Trophoblast cell (in vitro differentiated cells and primary cell): ENCODE measurements around the gene PLK3.
"Not testable (repeated sequence)": the region's sequence is repeated elsewhere in the genome, so short reads cannot be mapped to it uniquely, and the experiment has no call there.

Source experiments
- DNase-seq, 2 donors: peaks; one replicate each; pipeline ENCODE4 v3.0.0-alpha.2; 2016
- H2AFZ ChIP-seq: 2 replicates; pipeline ENCODE4 v1.6.1; 2013; ENCODE audit warnings: low read length, moderate library complexity, mild to moderate bottlenecking; ENCODE audit not compliant: insufficient read depth, poor library complexity
- H2AK5ac ChIP-seq: 2 replicates; pipeline ENCODE4 v1.6.1; 2013; ENCODE audit warnings: mild to moderate bottlenecking, low read length
- H2BK120ac ChIP-seq: 2 replicates; pipeline ENCODE4 v1.6.1; 2013; ENCODE audit warnings: low read length, mild to moderate bottlenecking, moderate library complexity; ENCODE audit not compliant: insufficient read depth, poor library complexity
- H2BK12ac ChIP-seq: 2 replicates; pipeline ENCODE4 v1.6.1; 2013; ENCODE audit warnings: mild to moderate bottlenecking, low read length, moderate library complexity
- H2BK5ac ChIP-seq: 2 replicates; pipeline ENCODE4 v1.6.1; 2013; ENCODE audit warnings: low read length, low read depth, moderate library complexity, mild to moderate bottlenecking; ENCODE audit not compliant: poor library complexity
- H3K14ac ChIP-seq: 2 replicates; pipeline ENCODE4 v1.6.1; 2013; ENCODE audit warnings: mild to moderate bottlenecking, low read length
- H3K18ac ChIP-seq: 2 replicates; pipeline ENCODE4 v1.6.1; 2013; ENCODE audit warnings: mild to moderate bottlenecking, low read length
- H3K23ac ChIP-seq: 2 replicates; pipeline ENCODE4 v1.6.1; 2013; ENCODE audit warnings: low read length
- H3K27ac ChIP-seq: 2 replicates; pipeline ENCODE4 v1.5.1; 2013; ENCODE audit warnings: low read depth, mild to moderate bottlenecking, inconsistent platforms, low read length, moderate library complexity
- H3K27me3 ChIP-seq: 2 replicates; pipeline ENCODE4 v1.6.1; 2013; ENCODE audit warnings: inconsistent platforms, mild to moderate bottlenecking, low read length, moderate library complexity; ENCODE audit not compliant: insufficient read depth
- H3K36me3 ChIP-seq, 2 experiments: 1 replicate in 1 of 2; 2 replicates in 1 of 2; pipeline ENCODE4 v1.6.1; 2013; ENCODE audit warnings: low read length in 2 of 2, mild to moderate bottlenecking in 2 of 2, moderate library complexity in 1 of 2; ENCODE audit not compliant: insufficient read depth in 2 of 2, control insufficient read depth in 1 of 2
- H3K4ac ChIP-seq: 2 replicates; pipeline ENCODE4 v1.6.1; 2013; ENCODE audit warnings: low read depth, mild to moderate bottlenecking, low read length, moderate library complexity
- H3K4me1 ChIP-seq, 2 experiments: 1 replicate in 1 of 2; 2 replicates in 1 of 2; pipeline ENCODE4 v1.6.1; 2013; ENCODE audit warnings: low read length in 2 of 2, mild to moderate bottlenecking in 2 of 2, moderate library complexity in 1 of 2; ENCODE audit not compliant: insufficient read depth in 2 of 2, control insufficient read depth in 1 of 2
- H3K4me2 ChIP-seq: 2 replicates; pipeline ENCODE4 v1.6.1; 2013; ENCODE audit warnings: inconsistent platforms, mild to moderate bottlenecking, low read length, moderate library complexity
- H3K4me3 ChIP-seq: 2 replicates; pipeline ENCODE4 v1.5.1; 2013; ENCODE audit warnings: mild to moderate bottlenecking, low read depth, low read length, inconsistent platforms
- H3K79me1 ChIP-seq: one replicate; pipeline ENCODE4 v1.6.1; 2013; ENCODE audit warnings: low read length
- H3K79me2 ChIP-seq: 2 replicates; pipeline ENCODE4 v1.6.1; 2013; ENCODE audit warnings: low read length, mild to moderate bottlenecking; ENCODE audit not compliant: control insufficient read depth, insufficient read depth, poor library complexity
- H3K9ac ChIP-seq: 2 replicates; pipeline ENCODE4 v1.6.1; 2013; ENCODE audit warnings: mild to moderate bottlenecking, low read length
- H3K9me3 ChIP-seq: 2 replicates; pipeline ENCODE4 v1.6.1; 2013; ENCODE audit warnings: low read depth, mild to moderate bottlenecking, control low read depth, inconsistent platforms, low read length; ENCODE audit not compliant: insufficient read depth
- H4K12ac ChIP-seq: 2 replicates; pipeline ENCODE4 v1.6.1; 2013; ENCODE audit warnings: low read depth, mild to moderate bottlenecking, low read length, moderate library complexity
- H4K8ac ChIP-seq: 2 replicates; pipeline ENCODE4 v1.6.1; 2013; ENCODE audit warnings: low read depth, mild to moderate bottlenecking, low read length, moderate library complexity
- H4K91ac ChIP-seq: one replicate; pipeline ENCODE4 v1.6.1; 2013; ENCODE audit warnings: low read depth, mild to moderate bottlenecking, low read length, moderate library complexity
- WGBS: extraction: QIAGEN DNeasy Blood & Tissue Kit; methylation state at CpG from one replicate; pipeline ENCODE4 v1.1.7; 2013; ENCODE audit warnings: missing lambda C conversion rate; ENCODE audit not compliant: insufficient read length, insufficient coverage; ENCODE audit errors: extremely low coverage; 5-methylcytosine and 5-hydroxymethylcytosine counted together

PLK3 gene

DNA sequence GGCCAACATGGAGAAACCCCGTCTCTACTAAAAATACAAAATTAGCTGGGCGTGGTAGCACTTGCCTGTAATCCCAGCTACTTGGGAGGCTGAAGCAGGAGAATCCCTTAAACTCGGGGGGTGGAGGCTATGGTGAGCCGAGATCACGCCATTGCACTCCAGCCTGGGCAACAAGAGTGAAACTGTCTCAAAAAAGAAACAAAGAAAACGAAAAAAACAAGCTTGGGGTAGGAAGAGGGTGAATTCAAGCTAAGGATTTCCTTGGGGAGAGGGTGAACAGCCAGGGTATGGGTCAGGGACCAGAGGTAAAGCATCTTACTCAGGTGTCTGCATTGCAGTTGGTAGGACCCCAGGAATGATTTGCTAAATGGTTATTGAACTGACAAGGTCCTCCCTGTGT, 33.8 kb upstream of the PLK3 start:
- H2BK120ac ChIP-seq, H3K4me2 ChIP-seq, H4K12ac ChIP-seq, H3K14ac ChIP-seq, H3K79me1 ChIP-seq, H3K27me3 ChIP-seq, H3K27ac ChIP-seq, H2AK5ac ChIP-seq, DNase-seq, H3K23ac ChIP-seq, H3K18ac ChIP-seq, H4K91ac ChIP-seq, H2BK5ac ChIP-seq, H3K4ac ChIP-seq, H3K79me2 ChIP-seq, H4K8ac ChIP-seq, H3K9ac ChIP-seq, H3K4me1 ChIP-seq, H3K4me3 ChIP-seq, H2BK12ac ChIP-seq, H2AFZ ChIP-seq, H3K9me3 ChIP-seq: not testable (repeated sequence)
- WGBS: no CpG with 5 or more reads among the region's 6 CpGs
- H3K36me3 ChIP-seq: peaks cover 40 to 53% of the 10 kb centered on the region in 2 experiments

DNA sequence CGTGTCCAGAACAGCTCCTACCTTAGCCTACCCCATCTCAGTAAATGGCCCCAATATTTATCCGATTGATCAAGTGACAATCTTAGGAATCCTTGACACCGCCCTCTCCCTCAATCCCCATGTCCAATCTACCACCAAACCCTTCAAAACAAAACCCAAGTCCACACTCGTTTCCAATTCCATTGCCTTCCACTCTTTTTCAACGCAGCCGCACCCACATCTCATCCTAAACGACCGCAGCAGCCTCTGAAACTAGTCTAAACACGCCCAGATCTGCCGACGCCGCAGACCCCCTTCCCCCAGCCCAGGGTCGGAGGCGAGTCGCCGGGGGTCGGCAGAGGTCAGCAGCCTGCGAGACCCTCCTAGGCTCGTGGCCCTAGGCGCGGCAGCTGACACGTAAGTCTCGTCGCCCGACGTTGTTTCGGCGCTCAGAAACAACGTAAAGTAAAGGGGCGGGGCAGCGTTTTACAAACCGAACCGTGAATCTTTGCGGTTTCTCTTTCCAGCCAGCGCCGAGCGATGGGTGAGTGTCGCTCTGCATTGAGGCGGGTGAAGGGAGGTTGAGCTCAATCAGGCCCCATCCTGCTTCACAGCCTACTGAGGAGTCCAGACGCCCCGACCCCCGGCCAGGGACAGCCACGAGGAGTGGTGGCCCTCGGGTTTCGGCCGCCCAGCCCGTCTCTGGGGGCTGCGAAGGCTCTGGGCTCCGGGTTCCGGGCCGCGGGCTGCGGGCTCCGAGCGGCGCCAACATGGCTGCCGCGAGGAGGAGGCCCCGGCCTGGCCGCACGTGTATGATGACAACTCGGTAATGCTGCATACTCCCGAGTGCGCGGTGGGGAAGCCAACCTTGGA, 24.9 kb upstream of the PLK3 start, which contains the start of gene RPS8:
Gene RPS8, plus strand, starts transcription at position 463 of the 852 bp plus-strand sequence. Its CDS starts 57 bp downstream, at position 520.
- H3K4me1 ChIP-seq: peaks cover 7 to 12% of the 10 kb centered on the region in 2 experiments
- peak within 1 kb of the TSS; percentile 94 for H3K14ac ChIP-seq
- no peaks in the 10 kb centered on the region for H3K27me3 ChIP-seq
- H2AK5ac ChIP-seq: peak within 1 kb of the TSS; percentile 80
- peak within 1 kb of the TSS; percentile 89 for H3K9ac ChIP-seq
- peak within 1 kb of the TSS; percentile 92 for H2AFZ ChIP-seq
- DNase-seq: peak; percentile 95 to 97
- H3K27ac ChIP-seq: peak within 1 kb of the TSS; percentile 80
- no peak within 1 kb of the TSS for H2BK12ac ChIP-seq
- peak within 1 kb of the TSS; percentile 85 for H3K4me2 ChIP-seq
- peaks cover 19% of the 10 kb centered on the region for H3K79me2 ChIP-seq
- H3K9me3 ChIP-seq: peaks cover 1% of the 10 kb centered on the region
- peak within 1 kb of the TSS; percentile 80 for H2BK120ac ChIP-seq
- peak within 1 kb of the TSS; percentile 97 for H4K12ac ChIP-seq
- peaks cover 32 to 37% of the 10 kb centered on the region in 2 experiments for H3K36me3 ChIP-seq
- peaks cover 16% of the 10 kb centered on the region for H3K79me1 ChIP-seq
- H3K18ac ChIP-seq: peak within 1 kb of the TSS; percentile 63
- H4K8ac ChIP-seq: peak within 1 kb of the TSS; percentile 96
- peak within 1 kb of the TSS; percentile 94 for H3K4me3 ChIP-seq
- H3K4ac ChIP-seq: peak within 1 kb of the TSS; percentile 93
- no peak within 1 kb of the TSS for H3K23ac ChIP-seq
- H4K91ac ChIP-seq: peak within 1 kb of the TSS; percentile 92
- H2BK5ac ChIP-seq: peak within 1 kb of the TSS; percentile 88
- WGBS: 100% methylated on average over 1 of the region's 65 CpGs

DNA sequence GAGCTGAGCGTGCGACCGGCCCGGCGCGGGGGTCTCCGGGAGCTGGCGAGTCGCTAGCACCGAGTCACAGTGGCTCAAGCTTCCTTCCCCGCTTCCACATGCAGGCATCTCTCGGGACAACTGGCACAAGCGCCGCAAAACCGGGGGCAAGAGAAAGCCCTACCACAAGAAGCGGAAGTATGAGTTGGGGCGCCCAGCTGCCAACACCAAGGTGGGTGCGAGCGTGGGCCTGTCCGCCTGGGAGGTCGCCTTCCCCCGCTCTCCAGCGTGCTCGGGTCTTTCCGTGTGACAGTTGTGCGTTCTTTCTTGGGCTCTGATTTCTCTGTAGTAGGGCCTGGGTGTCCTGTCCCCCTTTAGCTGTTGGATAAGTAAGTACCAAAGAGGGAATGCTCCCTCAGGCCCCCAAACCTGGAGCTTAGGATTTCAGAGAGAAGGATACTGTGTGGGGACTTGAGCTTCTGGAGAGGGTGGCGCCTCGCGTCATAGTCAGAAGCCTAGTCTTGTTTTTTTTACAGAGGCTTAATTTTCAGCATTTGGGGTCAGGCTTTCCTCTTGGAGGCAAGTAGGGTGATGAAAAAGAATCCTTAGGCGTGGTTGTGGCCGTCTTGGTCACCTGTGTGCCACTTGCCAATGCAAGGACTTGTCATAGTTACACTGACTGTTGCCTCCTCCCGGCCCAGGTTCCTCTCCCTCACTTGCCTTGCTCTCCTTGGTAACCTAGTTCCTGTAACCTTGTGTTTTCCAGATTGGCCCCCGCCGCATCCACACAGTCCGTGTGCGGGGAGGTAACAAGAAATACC, 24.0 kb upstream of the PLK3 start:
- peak overlapping the region; percentile 94 for H3K14ac ChIP-seq
- peak overlapping the region; percentile 10 for H2AFZ ChIP-seq

GRCh38 chr1:44776730-44777068, 23.5 kb upstream of the PLK3 start:
- Histone ChIP-seq H3K18ac (no peak overlapping the region), H3K9ac (peak overlapping the region; percentile 89), H2BK12ac (no peak overlapping the region), H2AFZ (no peak overlapping the region), H3K4me2 (peak overlapping the region; percentile 85), H3K9me3 (peaks cover 1% of the 10 kb centered on the region), H3K14ac (peak overlapping the region; percentile 36), H3K4me1 (peaks cover 7 to 12% of the 10 kb centered on the region in 2 experiments), H3K27ac (peak overlapping the region; percentile 80), H3K79me1 (peaks cover 16% of the 10 kb centered on the region), H3K79me2 (peaks cover 19% of the 10 kb centered on the region), H4K8ac (no peak overlapping the region), H2AK5ac (no peak overlapping the region), H3K4me3 (peak overlapping the region; percentile 94), H3K27me3 (no peaks in the 10 kb centered on the region), H3K36me3 (peaks cover 41 to 45% of the 10 kb centered on the region in 2 experiments), H4K91ac (no peak overlapping the region), H2BK5ac (no peak overlapping the region), H4K12ac (no peak overlapping the region), H3K4ac (peak overlapping the region; percentile 93), H2BK120ac (no peak overlapping the region), H3K23ac (peak overlapping the region; percentile 43)
- no peak for DNase-seq
- WGBS: no CpG with 5 or more reads among the region's 12 CpGs

More for the DNA sequence above, 24.0 kb upstream of the PLK3 start:
- H3K9ac ChIP-seq: peak overlapping the region; percentile 89
- H2BK120ac ChIP-seq: peak overlapping the region; percentile 80
- H3K4me3 ChIP-seq: peak overlapping the region; percentile 94
- H4K12ac ChIP-seq: peak overlapping the region; percentile 92
- H3K4me2 ChIP-seq: peak overlapping the region; percentile 85
- no peak overlapping the region for H2BK12ac ChIP-seq
- H3K23ac ChIP-seq: peak overlapping the region; percentile 43
- peaks cover 7 to 12% of the 10 kb centered on the region in 2 experiments for H3K4me1 ChIP-seq
- H3K79me1 ChIP-seq: peaks cover 16% of the 10 kb centered on the region
- WGBS: no CpG with 5 or more reads among the region's 36 CpGs
- peak overlapping the region; percentile 89 for H4K8ac ChIP-seq
- H3K27me3 ChIP-seq: no peaks in the 10 kb centered on the region
- peaks cover 1% of the 10 kb centered on the region for H3K9me3 ChIP-seq
- peak overlapping the region; percentile 22 for H4K91ac ChIP-seq
- H3K79me2 ChIP-seq: peaks cover 19% of the 10 kb centered on the region
- peak overlapping the region; percentile 88 for H2BK5ac ChIP-seq
- H3K27ac ChIP-seq: peak overlapping the region; percentile 80
- peak in 1 of 2 donors; percentile 22 for DNase-seq
- peak overlapping the region; percentile 9 for H3K18ac ChIP-seq
- H3K4ac ChIP-seq: peak overlapping the region; percentile 93
- peak overlapping the region; percentile 80 for H2AK5ac ChIP-seq
- H3K36me3 ChIP-seq: peaks cover 39 to 43% of the 10 kb centered on the region in 2 experiments
